ENCODE results near the gene VRK1. TPM values are rescaled to one million over a fixed set of nuclear protein-coding genes. Genes with fewer than 3 reads are reported as not detected.
"Not testable (repeated sequence)": the region's sequence is repeated elsewhere in the genome, so short reads cannot be mapped to it uniquely, and the experiment has no call there.

Gene VRK1
- total RNA-seq, 4 donors from 2014 or later, result 9.3 to 12.2 (median 12.1) TPM

DNA sequence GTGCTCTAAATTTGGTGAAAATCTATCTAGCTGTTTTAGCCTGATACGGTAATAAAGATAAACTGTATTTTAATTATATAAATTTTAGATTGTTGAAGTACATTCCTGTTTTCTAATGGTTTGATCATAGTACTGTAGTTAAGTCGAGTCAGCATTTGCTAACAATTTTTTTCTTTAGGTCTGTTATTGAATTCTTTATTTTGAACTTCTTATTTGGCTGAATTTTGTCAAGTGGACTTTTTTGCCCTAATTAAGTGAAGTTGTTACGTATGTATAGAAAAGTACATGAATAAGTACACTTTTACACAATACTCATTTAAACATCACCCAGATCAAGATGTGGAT lies 66.8 kb downstream of the VRK1 start:
- H3K27me3 ChIP-seq, result no peaks in the 10 kb centered on the region
- no peak for TF ChIP-seq POLR2A (IDR thresholded peaks at IDR 0.05)
- no peak for TF ChIP-seq EP300 (IDR thresholded peaks at IDR 0.05)
- TF ChIP-seq, protein P1, sequence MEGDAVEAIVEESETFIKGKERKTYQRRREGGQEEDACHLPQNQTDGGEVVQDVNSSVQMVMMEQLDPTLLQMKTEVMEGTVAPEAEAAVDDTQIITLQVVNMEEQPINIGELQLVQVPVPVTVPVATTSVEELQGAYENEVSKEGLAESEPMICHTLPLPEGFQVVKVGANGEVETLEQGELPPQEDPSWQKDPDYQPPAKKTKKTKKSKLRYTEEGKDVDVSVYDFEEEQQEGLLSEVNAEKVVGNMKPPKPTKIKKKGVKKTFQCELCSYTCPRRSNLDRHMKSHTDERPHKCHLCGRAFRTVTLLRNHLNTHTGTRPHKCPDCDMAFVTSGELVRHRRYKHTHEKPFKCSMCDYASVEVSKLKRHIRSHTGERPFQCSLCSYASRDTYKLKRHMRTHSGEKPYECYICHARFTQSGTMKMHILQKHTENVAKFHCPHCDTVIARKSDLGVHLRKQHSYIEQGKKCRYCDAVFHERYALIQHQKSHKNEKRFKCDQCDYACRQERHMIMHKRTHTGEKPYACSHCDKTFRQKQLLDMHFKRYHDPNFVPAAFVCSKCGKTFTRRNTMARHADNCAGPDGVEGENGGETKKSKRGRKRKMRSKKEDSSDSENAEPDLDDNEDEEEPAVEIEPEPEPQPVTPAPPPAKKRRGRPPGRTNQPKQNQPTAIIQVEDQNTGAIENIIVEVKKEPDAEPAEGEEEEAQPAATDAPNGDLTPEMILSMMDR (IDR thresholded peaks at IDR 0.05), result no peak
- TF ChIP-seq POLR2AphosphoS5 (IDR thresholded peaks at IDR 0.05), result no peak
- H3K9me3 ChIP-seq, result no peaks in the 10 kb centered on the region
- no peak for DNase-seq (ENCODE audit: low spot score in 2 of 2)
- no peak overlapping the region for H3K27ac ChIP-seq
- H3K4me1 ChIP-seq, result no peaks in the 10 kb centered on the region
- H3K4me3 ChIP-seq, result no peak overlapping the region
- peaks cover 5% of the 10 kb centered on the region for H3K36me3 ChIP-seq
- WGBS, result 97% methylated on average over 3 of the region's 3 CpGs

DNA sequence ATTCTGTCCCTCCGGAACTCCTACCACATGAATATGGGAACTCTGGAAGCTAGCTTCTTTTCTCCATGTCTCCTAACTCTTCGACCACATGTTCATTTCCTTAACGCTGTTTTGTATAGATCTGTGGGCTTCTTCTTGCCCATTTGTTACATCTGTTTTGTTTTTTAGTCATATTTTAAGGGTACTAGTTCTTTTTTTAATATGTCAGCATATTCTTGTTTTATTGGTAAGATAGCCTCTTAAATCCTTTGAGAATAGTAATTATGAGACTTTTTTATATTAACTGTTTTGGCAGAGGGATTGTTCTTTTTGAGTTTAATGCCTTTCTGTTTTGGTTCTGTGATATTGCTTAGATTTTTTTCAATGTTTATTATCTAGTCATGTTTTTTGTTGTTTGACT lies 70.5 kb downstream of the VRK1 start:
- Histone ChIP-seq H3K36me3 (peaks cover 5% of the 10 kb centered on the region), H3K4me1 (no peaks in the 10 kb centered on the region)
- no peak for TF ChIP-seq EP300 (IDR thresholded peaks at IDR 0.05)
- no peak for TF ChIP-seq POLR2AphosphoS5 (IDR thresholded peaks at IDR 0.05)
- TF ChIP-seq POLR2A (IDR thresholded peaks at IDR 0.05), result no peak
- TF ChIP-seq, protein P1 (IDR thresholded peaks at IDR 0.05), result no peak

DNA sequence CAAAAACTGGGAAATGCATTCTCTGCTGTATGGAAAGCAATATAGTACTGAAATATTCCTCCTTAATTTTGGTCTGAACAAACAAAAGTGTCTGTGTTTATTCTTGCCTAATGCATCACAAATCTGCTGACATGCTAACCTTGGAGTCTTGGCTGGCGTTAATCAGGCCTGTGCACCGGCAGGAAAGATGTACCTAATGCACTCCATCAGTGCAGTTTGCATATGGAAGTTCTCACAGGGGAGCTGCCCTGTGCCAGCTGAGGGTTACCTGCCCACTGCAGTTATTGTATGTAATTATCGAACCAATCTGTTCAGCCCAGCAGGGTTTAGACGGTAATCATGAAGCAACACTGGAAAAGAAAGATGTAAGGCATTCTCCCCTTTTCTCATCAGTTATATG lies 76.9 kb downstream of the VRK1 start:
- DNase-seq (ENCODE audit: low spot score in 2 of 2), result no peak
- Histone ChIP-seq H3K27ac (no peak overlapping the region), H3K4me3 (no peak overlapping the region), H3K9me3 (no peaks in the 10 kb centered on the region), H3K27me3 (no peaks in the 10 kb centered on the region), H3K4me1 (no peaks in the 10 kb centered on the region), H3K36me3 (peaks cover 6% of the 10 kb centered on the region)
- WGBS, result 82% methylated on average over 4 of the region's 4 CpGs
- TF ChIP-seq, protein P1 (IDR thresholded peaks at IDR 0.05), result no peak
- TF ChIP-seq EP300 (IDR thresholded peaks at IDR 0.05), result no peak
- TF ChIP-seq POLR2A (IDR thresholded peaks at IDR 0.05), result no peak
- TF ChIP-seq POLR2AphosphoS5 (IDR thresholded peaks at IDR 0.05), result no peak

More for the DNA sequence above, 70.5 kb downstream of the VRK1 start:
- Histone ChIP-seq H3K4me3 (no peak overlapping the region), H3K27ac (no peak overlapping the region), H3K27me3 (no peaks in the 10 kb centered on the region), H3K9me3 (no peaks in the 10 kb centered on the region)
- 77% methylated on average over 3 of the region's 3 CpGs for WGBS
- DNase-seq (ENCODE audit: low spot score in 2 of 2), result no peak

DNA sequence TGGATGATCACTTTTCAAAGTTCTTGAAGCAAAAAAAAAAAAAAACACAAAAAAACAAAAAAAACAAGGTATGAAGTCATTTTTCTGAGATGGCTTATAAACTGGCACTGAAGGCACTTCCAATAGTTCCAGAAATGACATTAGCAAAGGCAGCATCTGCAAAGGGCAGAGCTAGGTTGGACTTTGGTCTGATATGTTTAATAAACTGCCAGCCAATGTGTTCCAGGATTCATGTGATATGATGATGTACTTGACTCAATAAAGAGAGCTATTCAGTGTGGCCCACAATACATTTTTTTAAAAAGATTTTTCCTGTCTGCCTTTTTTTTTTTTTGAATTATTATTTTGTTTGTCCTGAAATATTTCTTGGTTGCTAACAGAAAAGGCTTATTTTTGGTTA lies 79.6 kb downstream of the VRK1 start:
- Histone ChIP-seq H3K36me3 (peaks cover 6% of the 10 kb centered on the region), H3K9me3 (no peaks in the 10 kb centered on the region), H3K4me3 (no peak overlapping the region), H3K4me1 (no peaks in the 10 kb centered on the region), H3K27ac (no peak overlapping the region), H3K27me3 (no peaks in the 10 kb centered on the region)
- TF ChIP-seq POLR2AphosphoS5 (IDR thresholded peaks at IDR 0.05) (no peak), POLR2A (IDR thresholded peaks at IDR 0.05) (no peak), EP300 (IDR thresholded peaks at IDR 0.05) (no peak)
- TF ChIP-seq, protein P1 (IDR thresholded peaks at IDR 0.05), result no peak
- no peak for DNase-seq (ENCODE audit: low spot score in 2 of 2)

DNA sequence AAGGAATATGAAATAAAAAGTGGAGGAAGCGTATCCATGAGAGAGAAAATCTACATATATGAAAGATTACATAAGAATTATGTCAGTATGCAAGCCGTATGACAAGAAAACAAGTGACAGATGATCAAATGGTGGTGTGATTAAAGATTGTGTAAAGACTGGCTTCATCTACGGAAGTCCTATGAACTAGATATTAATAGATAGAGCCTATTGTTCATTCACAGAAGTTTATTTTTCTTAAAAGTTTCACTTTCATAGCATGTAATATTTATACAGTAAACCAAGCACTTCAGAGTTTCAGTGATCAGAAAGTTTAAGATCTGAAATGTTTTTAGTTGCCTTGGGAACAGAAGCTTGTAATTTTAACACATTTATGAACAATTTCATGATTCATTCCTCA lies 84.5 kb downstream of the VRK1 start:
- H3K27ac ChIP-seq, result no peak overlapping the region

DNA sequence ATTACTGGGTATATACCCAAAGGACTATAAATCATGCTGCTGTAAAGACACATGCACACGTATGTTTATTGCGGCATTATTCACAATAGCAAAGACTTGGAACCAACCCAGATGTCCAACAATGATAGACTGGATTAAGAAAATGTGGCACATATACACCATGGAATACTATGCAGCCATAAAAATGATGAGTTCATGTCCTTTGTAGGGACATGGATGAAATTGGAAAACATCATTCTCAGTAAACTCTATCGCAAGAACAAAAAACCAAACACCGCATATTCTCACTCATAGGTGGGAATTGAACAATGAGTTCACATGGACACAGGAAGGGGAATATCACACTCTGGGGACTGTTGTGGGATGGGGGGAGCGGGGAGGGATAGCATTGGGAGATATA lies 86.8 kb downstream of the VRK1 start:
- not testable (repeated sequence) for H3K9me3 ChIP-seq; H3K4me1 ChIP-seq; H3K36me3 ChIP-seq; H3K27me3 ChIP-seq; DNase-seq (ENCODE audit: low spot score in 2 of 2); H3K27ac ChIP-seq; H3K4me3 ChIP-seq
- WGBS, result 97% methylated on average over 5 of the region's 5 CpGs

More for the DNA sequence above, 84.5 kb downstream of the VRK1 start:
- Histone ChIP-seq H3K36me3 (peaks cover 3% of the 10 kb centered on the region), H3K4me3 (no peak overlapping the region), H3K9me3 (no peaks in the 10 kb centered on the region), H3K4me1 (no peaks in the 10 kb centered on the region), H3K27me3 (no peaks in the 10 kb centered on the region)
- DNase-seq (ENCODE audit: low spot score in 2 of 2), result no peak
- WGBS, result 90% methylated on average over 3 of the region's 3 CpGs
- TF ChIP-seq EP300 (IDR thresholded peaks at IDR 0.05), result no peak

Data from suprapubic skin (tissue), 4 donors.